GM19043 (cell line): ENCODE results near the gene BHLHE41.

Experiments
- ATAC-seq: cut with Tn5 transposase; IDR thresholded peaks from one replicate; pipeline ENCODE4 v1.9.1; 2021; ENCODE audit warnings: low read depth; ENCODE audit not compliant: unreplicated experiment

Gene BHLHE41

DNA sequence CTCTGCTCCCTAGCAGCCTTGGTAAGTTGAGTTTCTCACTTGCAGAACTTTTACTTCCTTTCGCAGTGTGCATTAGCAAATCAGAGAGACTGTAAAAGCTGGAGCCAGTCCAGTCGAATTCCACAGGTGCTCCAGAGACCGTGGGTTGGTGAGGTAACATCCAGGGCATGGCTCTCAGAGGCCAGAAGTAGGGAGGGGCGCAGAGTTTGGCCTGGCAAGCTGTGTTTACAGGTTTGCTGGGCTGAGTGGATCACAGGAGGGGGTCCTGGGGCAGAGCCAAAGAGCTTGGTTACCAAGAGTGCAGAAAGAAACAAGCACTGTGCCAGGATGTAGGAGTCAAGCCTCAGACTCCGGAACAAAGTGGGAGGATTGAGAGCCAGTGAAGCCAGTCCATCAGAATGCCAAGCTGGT lies 10.2 kb upstream of the BHLHE41 start:
- no peak for ATAC-seq

DNA sequence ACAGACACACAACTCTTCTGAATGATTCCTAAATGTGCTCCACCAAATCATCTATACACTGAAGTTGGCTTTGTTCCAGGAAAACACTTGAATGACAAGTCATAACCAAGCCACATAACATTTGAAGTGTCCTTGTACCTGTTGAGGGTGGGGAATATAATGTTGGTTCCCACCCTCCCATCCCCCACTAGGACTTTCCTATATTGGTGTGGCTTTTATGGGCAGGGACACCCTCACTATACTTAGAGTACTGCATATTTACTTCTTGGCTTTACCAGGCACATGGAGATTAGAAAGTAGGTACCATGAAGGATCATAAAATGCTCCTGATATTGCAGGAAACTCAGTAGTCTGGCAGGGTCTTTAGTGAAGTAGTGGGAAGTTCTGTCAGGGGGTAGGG lies 9.7 kb upstream of the BHLHE41 start:
- ATAC-seq: no peak

DNA sequence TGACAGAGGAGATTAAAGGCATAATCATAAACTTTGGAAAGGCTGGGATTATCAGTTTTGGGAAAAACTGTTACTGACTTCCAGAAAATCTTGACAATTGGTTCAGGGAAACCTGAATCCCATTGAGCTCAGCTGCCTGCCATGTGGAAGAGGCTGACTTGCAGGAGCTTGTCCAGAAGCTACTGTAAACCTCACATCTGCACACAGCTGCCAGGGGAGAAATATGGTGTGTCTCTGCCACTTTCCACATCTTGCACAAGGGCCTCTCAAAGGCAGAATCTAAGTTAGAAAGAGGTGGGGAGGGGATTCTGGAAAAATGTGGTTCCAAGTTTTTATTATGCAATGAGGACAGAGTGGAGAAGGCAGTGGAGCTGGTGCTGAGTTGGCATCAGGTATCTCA lies 8.7 kb upstream of the BHLHE41 start:
- no peak for ATAC-seq

DNA sequence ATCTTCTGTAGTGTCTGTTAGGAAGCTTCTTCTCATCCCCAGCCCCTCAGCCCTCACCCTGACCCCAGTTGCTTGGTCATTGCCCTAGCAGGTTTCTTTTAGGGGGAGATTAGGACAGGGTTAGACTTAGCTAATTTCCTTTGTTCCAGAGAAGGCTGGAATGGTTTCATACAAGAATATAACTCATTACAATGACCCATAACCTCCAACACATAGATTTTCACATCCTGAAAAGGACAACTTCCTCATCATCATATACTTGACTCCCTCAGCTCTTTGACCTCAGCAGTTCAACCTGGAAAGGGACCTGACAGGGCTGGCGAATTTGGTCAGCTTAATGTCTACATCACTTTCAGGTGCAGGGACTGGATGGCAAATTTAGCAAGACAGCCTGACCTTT lies 8.0 kb upstream of the BHLHE41 start:
- ATAC-seq: no peak

DNA sequence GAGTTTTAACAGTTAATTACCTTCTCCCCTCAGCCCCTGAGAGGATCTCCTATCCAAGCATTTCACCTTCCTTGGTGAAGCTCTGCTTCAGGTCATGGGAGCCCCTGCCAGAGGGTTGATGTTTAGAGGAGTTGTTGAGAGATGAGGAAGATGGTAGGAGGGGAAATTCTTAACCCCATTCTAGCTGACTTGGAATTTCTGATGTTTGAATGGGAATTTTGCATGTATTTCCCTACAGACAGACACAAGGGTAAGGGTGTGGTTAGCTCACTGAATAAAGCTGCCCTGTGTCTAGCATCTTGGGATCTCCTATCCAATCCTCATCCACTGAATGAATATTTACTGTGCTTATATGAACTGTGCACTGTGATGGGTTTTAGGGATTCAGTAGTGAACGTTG lies 7.1 kb upstream of the BHLHE41 start:
- ATAC-seq: no peak

DNA sequence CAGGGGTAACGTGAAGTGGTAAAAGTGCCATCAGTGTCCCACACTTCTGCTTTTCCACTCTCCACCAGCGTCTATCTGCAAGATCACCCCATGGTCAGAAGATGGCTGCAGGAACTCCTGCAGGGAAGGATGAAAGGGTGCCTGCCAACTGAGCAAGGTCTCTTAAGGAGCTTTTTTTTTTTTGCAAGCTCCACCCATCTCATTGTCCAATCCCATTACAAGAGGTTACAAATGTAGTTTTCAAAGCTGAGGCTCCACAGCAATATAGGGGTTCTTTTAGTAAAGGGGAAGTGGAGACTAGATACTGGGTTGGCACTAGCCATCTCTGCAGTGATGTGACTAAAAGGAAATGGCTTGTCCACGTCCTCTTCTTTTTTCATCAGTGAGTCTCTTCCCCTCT lies 5.9 kb upstream of the BHLHE41 start:
- ATAC-seq: no peak

DNA sequence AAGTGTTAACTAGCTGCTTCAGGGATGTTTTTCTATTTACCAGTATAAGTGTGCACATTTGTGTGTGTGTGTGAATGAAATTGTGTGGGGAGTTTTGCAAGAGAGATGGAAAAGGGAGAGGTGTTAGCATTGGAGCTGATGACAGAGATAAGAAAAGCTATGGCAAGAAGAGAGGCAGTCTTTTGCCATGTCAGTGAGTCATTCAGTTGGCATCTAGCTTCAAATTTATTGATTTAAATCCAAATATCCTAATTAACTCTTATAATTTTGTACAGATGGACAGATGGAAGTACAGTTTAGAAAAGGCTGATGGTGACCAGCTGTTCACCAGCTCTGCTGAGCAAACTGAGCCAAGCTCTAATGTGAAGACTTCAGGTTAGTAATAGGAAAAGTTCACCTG lies 3.3 kb upstream of the BHLHE41 start:
- no peak for ATAC-seq

DNA sequence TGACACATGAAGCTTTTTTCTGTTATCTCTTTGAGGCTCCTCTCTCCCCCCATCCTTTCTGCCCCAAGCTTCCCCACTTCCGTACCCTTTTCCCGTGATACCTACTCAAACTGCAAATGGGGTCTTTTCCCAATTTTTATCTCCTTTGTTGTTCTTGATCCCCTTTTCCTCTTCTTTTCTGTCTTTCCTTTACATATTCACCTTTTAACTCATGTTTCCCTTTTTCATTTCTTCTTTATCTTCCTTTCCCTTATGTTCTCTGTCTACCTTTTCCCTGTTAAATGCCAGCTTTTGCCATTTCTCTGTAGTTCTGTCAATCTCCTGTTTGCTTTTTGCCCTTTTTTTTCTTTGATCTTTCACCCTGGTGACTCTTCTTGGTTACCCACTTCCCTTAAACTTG lies 2.6 kb upstream of the BHLHE41 start:
- ATAC-seq: no peak

DNA sequence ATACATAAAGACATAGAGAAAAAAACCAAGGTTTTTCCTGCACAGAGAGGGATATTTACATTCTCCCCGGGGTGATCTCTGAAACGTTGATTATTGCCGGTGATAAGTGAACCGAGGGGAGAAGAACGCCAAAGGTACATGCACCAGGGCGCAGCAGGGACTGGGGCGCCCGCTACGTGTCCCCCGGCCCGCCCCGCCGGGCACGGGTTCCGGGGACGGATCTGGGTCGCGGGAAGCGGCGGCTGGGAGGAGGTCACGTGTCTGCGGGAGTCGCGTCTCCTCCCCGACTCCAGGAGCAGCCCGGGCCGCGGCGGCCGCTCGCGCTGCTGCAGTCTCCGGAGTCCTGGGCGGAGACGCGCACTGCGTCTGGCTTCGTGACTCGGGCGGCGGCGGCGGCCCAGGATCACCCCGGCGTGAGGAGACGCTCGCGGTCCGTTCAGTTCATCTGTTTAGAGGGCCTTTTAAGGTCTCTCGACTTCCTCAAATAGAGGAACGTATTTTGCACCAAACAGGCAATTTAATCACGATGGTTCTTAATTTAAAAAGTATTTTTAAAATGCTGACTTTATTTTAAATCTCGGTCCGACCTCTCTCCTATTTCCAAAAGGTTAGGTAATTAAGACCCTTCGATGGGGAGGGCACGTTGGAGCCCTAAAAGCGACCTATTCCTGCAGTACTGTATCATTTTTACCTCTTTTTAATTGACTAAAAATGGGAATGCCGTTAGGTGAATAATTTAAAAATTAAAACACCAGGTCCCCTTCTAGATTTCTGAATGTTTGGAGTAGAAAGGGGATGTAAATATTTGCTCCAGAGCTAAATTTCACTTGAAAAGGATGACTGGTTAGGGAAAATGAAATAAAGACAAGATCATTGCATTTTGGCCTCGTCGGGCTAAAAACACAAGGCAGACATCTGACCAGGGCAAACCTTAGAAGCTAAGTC lies 1.8 kb upstream of the BHLHE41 start:
- ATAC-seq: peak; percentile 42

DNA sequence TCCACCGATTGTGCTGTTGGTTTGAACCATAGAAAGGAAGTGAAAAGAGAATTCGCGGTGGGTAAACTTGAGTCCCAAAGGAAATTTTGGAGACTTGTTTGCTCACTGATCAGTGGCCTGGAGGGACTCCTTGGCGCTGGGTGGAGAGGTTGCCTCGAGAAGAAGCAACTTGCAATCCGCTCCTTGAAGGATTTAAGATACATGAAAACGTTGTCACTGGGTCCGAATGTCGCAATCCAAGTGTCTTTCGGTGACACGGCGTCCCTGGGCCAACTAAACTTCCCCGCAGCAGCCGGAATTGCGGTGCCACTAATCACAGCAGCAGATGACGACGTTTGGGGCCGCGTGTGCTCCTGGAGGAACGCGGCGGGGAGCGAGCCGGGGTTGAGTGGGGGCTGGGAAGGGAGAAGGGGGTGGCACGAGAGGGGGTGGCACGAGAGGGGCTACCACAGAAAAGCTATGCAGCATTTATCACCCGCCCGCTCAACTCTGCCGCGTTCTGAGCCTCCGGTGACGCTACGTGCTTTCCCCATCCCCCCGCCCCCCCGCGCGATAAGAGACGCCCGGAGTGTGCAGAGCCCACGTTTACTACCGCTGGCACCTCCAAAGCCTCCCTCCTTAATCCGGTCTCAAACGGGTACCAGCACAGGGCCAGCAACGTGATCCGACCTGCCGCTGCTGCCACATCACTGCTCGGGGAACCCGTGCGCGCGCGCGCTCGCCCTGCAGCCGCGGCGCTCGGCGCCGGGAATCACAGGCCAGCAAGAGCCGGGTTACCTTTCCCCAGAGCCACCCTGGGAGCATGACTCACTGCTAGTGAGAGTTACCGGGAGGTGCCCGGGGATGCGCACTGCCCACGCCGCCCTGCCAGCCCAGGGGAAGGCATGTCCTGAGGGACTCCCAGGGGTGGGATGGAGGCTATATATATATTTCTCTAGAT lies 833 bp upstream of the BHLHE41 start:
- ATAC-seq: no peak

DNA sequence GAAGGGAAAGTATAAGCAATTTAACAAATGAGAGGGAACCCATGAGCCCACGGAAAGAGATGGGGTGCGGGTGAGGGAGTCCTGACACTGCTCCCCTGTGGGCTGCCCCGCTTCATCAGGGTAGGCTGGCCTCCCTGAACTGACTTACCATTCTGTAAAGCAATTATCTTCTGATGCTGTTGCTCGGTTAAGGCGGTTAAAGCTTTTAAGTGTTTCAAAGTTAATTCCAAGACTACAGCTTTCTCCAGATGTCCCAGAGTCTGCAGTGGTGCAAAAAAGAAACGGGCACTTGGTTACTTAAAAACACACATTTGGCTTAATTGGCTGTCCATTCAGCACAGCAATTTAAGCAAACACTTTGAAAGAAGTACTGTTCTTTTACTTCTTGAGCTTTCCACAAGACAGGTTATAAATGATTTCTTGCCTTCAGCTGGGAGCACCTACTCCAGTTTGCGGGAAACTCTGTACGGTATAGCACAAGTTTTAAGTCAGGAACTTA lies 1.3 kb downstream of the BHLHE41 start:
- ATAC-seq: no peak

DNA sequence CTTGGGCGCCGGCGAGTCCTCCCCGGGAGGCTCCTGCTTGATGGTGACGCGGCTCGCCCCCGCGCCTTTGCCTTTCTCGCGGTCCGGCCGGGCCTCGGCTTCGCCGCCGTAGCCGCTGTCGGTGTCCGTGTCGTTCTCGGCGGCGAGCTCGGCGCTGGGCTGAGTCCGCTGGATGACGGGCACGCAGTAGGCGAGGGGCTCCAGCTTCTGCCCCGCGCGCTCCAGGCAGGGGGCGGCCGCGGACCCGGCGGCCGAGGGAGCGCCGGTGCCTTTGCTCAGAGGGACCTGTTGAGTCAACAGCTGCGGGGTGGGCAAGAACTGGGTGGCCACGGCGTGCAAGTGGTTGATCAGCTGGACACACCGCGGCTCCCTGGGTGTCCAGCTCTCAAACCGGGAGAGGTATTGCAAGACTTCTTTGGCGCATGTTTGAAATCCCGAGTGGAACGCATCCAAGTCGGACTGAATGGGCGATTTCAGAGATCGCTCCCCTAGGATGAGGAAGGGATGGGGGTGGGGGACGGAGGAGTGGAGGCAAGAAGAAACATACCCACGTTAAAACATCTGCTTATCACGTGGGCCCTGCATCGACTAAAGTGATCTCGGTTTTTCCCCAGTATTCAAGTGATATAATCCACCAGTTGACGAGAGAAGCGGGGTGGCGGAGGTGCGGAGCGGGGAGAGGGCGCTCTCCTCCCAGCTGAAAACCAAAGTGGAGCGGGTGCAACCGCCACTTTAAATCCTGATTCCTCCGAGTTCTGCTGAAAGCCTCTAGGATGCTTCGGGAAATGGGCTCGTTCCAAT lies 2.0 kb downstream of the BHLHE41 start:
- no peak for ATAC-seq

DNA sequence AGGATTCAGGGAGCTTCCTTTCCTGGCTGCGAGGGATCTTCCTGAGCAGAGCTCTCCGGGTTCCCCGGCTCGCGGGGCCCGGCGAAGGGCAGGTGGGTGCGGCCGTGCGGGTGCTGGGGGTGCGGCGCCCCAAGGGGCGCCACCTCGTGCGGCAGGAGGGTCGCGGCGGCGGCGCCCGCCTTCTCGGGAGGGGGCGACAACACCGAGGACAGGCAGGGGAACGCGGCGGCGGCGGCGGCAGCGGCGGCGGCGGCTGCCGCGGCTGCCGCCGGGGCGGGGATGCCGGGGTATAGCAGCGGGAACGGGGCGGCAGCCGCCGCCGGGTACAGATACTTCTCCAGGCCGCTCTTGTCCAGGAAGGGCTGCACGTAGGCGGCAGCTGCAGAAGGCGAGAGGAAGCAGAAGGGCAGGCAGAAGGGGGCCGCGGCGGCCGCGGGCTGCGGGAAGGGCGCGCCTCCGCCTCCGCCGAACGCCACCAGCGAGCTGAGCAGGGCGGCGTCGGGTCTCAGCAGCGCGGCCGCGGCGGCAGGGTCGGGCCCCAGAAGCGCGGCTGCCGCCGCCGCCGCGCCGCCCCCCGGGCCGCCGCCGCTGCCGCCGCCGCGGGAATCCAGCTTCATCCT lies 2.7 kb downstream of the BHLHE41 start:
- no peak for ATAC-seq

DNA sequence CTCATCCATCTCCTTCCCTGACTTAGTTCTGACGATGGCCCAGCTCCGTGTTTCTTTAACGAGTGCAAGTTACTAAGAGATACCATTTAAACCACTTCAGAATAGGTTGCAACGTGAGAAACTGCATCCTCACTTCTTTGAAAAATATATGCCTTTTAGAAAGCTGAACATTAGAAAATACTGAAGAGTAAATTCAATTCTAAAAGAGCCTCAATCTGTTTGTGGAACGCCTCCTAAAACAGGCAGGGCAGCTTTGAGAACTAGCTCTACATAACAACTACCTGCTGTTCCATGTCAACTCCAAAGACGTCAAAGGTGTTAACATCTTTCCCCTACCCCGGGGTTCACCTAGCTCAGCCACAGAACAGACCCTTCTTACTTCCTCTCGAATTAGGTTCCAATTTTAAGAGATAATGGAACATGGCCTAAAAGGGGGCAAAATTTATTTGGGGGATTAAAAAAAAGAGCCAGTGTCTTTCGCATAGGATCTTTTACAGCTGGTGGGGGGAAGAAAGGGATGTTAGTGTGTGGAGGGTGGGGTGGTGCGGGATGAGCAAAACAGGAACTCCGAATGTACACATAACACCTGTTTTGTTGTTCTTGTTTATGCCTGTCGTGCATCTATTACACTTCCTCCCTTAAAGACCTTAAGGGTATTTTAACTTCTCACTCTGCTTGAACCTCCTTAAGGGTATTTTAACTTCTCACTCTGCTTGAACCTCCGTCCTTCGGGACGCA lies 3.3 kb downstream of the BHLHE41 start:
- no peak for ATAC-seq

DNA sequence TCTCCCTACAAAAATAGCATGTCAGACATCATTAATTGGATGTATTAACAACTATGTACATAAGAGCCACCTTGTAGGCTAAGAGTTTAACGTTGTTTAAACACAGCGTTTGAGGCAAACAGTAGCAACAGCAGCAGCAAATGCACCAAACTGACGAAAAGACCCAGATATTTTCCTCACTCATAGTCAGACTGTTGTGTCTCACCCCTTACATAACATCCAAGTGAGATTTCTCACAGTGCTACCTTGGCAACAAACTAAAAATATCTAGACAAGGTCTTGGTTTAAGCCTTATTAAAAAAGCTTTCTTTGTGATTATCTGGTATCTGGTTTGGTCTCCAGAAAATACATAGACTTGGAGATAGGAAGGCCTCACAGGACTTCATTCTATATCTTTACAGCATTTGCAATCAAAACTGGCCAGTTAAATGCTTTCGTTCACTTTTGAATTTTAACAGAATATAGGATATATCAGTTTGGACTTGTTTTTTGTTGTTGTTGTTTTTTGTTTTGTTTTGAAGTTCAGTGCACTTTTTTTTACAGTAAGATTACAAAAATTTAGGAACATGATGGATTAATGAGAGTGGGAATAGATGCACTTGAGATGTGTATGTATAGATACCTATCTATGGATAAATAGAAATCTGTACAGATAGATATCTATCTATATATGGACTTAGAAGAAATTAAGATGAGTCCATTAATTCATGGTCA lies 4.1 kb downstream of the BHLHE41 start:
- ATAC-seq: no peak

DNA sequence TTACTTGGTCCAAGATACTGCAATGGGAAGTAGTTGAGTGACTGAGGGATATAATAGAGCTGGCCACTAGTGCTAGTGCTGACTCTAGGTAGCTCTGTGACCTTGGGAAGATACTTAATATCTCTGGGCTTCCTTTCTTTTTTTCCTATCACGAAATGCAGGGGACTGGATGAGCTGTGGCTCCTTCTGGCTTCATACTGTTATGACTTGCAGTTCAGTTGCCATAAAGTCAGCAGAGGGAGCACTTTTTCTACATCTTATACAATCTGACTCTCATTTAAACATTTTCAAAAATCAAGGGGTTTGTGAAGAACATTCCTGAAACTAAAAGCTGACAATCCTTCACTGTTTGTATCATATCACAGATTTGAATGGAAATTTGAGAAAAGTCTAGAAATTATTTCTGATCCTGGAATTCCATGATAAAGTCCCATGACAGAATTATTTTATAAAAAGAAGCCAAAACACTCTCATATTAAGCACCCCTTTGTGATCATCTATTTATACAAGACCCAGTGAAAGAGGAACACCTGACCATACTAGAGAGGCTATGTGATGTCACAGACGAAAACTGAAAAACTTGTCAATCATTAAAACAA lies 5.3 kb downstream of the BHLHE41 start:
- ATAC-seq: peak; percentile 30

DNA sequence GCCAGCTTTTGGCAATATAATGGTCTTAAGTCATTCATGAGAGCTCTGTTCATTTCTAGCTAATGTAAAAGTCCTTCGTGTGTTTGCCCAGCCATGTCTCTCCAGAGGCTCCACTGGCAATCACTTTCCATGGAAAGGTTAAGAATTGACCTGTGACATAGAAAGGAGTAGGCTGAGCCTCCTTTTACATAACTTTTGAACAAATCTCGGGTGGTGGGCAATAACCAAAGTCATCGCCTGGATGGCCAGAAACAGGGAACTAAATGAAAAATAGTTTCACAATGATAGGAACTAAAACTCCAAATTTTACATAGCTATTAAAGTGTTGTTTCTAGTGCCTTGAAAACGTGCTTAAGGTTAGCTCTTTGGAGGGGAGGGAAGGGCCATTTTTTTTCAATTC lies 6.5 kb downstream of the BHLHE41 start:
- no peak for ATAC-seq
